H9 (cell line): ENCODE measurements around the gene GADD45A. TPM values are rescaled to one million over a fixed set of nuclear protein-coding genes. Genes with fewer than 3 reads are reported as not detected.

Source experiments
- DNase-seq: peaks from one replicate; pipeline ENCODE4 v3.0.0-alpha.2; 2017
- H2AFZ ChIP-seq: one replicate; pipeline ENCODE4 v1.6.1; 2013; ENCODE audit warnings: mild to moderate bottlenecking, low read length, control low read depth, moderate library complexity
- H2AK5ac ChIP-seq: 2 replicates; pipeline ENCODE4 v1.6.1; 2013; ENCODE audit warnings: low read length, control low read depth, mixed read lengths; ENCODE audit not compliant: insufficient read length
- H2BK120ac ChIP-seq: one replicate; pipeline ENCODE4 v1.6.1; 2013; ENCODE audit warnings: low read depth, mild to moderate bottlenecking, low read length, control low read depth, inconsistent platforms; ENCODE audit not compliant: poor library complexity, severe bottlenecking
- H2BK12ac ChIP-seq: 2 replicates; pipeline ENCODE4 v1.6.1; 2013; ENCODE audit warnings: low read length, control low read depth, mixed read lengths, low read depth; ENCODE audit not compliant: insufficient read length
- H2BK15ac ChIP-seq: 2 replicates; pipeline ENCODE4 v1.6.1; 2013; ENCODE audit warnings: low read depth, low read length, control low read depth
- H2BK20ac ChIP-seq: one replicate; pipeline ENCODE4 v1.6.1; 2013; ENCODE audit warnings: low read depth, mild to moderate bottlenecking, low read length, control low read depth, inconsistent platforms; ENCODE audit not compliant: poor library complexity, severe bottlenecking
- H2BK5ac ChIP-seq: 2 replicates; pipeline ENCODE4 v1.6.1; 2013; ENCODE audit warnings: low read length, control low read depth, mixed read lengths; ENCODE audit not compliant: insufficient read length
- H3K14ac ChIP-seq: 2 replicates; pipeline ENCODE4 v1.6.1; 2013; ENCODE audit warnings: low read length, control low read depth; ENCODE audit not compliant: insufficient read depth
- H3K18ac ChIP-seq: 2 replicates; pipeline ENCODE4 v1.6.1; 2013; ENCODE audit warnings: low read depth, mild to moderate bottlenecking, mixed read lengths, low read length, control low read depth; ENCODE audit not compliant: insufficient read length
- H3K23ac ChIP-seq: 2 replicates; pipeline ENCODE4 v1.6.1; 2013; ENCODE audit warnings: low read length, control low read depth, mixed read lengths, low read depth; ENCODE audit not compliant: insufficient read length
- H3K23me2 ChIP-seq: 2 replicates; pipeline ENCODE4 v1.6.1; 2013; ENCODE audit warnings: low read depth, mild to moderate bottlenecking, mixed read lengths, low read length, control low read depth; ENCODE audit not compliant: insufficient read length, poor library complexity, severe bottlenecking
- H3K27ac ChIP-seq: 2 replicates; pipeline ENCODE4 v1.5.1; 2013; ENCODE audit warnings: low read length, control low read depth, mixed read lengths, low read depth; ENCODE audit not compliant: insufficient read length
- H3K27me3 ChIP-seq: 2 replicates; pipeline ENCODE4 v1.6.1; 2013; ENCODE audit warnings: low read length, control low read depth, inconsistent platforms; ENCODE audit not compliant: insufficient read depth
- H3K4ac ChIP-seq: 2 replicates; pipeline ENCODE4 v1.6.1; 2013; ENCODE audit warnings: low read depth, mild to moderate bottlenecking, control low read depth, inconsistent platforms, low read length, moderate library complexity
- H3K4me1 ChIP-seq: 2 replicates; pipeline ENCODE4 v1.6.1; 2013; ENCODE audit warnings: low read length, control low read depth, inconsistent platforms; ENCODE audit not compliant: insufficient read depth
- H3K4me2 ChIP-seq: 2 replicates; pipeline ENCODE4 v1.6.1; 2013; ENCODE audit warnings: low read length, control low read depth, mixed read lengths; ENCODE audit not compliant: insufficient read length, insufficient read depth
- H3K56ac ChIP-seq: 2 replicates; pipeline ENCODE4 v1.6.1; 2013; ENCODE audit warnings: low read depth, mild to moderate bottlenecking, mixed read lengths, low read length, control low read depth; ENCODE audit not compliant: insufficient read length
- H3K79me1 ChIP-seq: 2 replicates; pipeline ENCODE4 v1.6.1; 2013; ENCODE audit warnings: low read depth, mild to moderate bottlenecking, moderate library complexity, low read length, control low read depth, inconsistent platforms; ENCODE audit not compliant: insufficient read depth, poor library complexity, severe bottlenecking
- H3K79me2 ChIP-seq: 2 replicates; pipeline ENCODE4 v1.6.1; 2013; ENCODE audit warnings: low read length, control low read depth, inconsistent platforms; ENCODE audit not compliant: insufficient read depth
- H3K9ac ChIP-seq: 2 replicates; pipeline ENCODE4 v1.6.1; 2013; ENCODE audit warnings: low read length, control low read depth, mixed read lengths; ENCODE audit not compliant: insufficient read length; ENCODE audit errors: extremely low read depth
- H3K9me3 ChIP-seq: one replicate; pipeline ENCODE4 v1.6.1; 2013; ENCODE audit warnings: low read depth, low read length, inconsistent platforms; ENCODE audit not compliant: control insufficient read depth
- H3T11ph ChIP-seq: one replicate; pipeline ENCODE4 v1.6.1; 2013; ENCODE audit warnings: mild to moderate bottlenecking, low read length, control low read depth, inconsistent platforms
- H4K20me1 ChIP-seq: one replicate; pipeline ENCODE4 v1.6.1; 2013; ENCODE audit not compliant: control insufficient read depth, insufficient read length, insufficient read depth
- H4K5ac ChIP-seq: 2 replicates; pipeline ENCODE4 v1.6.1; 2013; ENCODE audit warnings: low read depth, mild to moderate bottlenecking, mixed read lengths, low read length, control low read depth; ENCODE audit not compliant: insufficient read length
- H4K8ac ChIP-seq: replicated peaks from 2 replicates; pipeline ENCODE4 v1.6.1; 2013; ENCODE audit warnings: low read length, control low read depth, mixed read lengths, low read depth; ENCODE audit not compliant: insufficient read length
- H4K91ac ChIP-seq: 2 replicates; pipeline ENCODE4 v1.6.1; 2013; ENCODE audit warnings: low read depth, mild to moderate bottlenecking, moderate library complexity, mixed read lengths, low read length, control low read depth; ENCODE audit not compliant: insufficient read length
- H3K27ac Mint-ChIP-seq, 3 experiments: 2 replicates in 2 of 3; 3 replicates in 1 of 3; pipeline ENCODE4 v1.8.0; 2020 to 2021; ENCODE audit warnings: mixed read lengths in 3 of 3, mild to moderate bottlenecking in 1 of 3, moderate library complexity in 1 of 3
- H3K27me3 Mint-ChIP-seq: 2 replicates; pipeline ENCODE4 v1.8.0; 2021; ENCODE audit warnings: low read depth, mild to moderate bottlenecking, moderate library complexity, mixed read lengths
- H3K36me3 Mint-ChIP-seq, 3 experiments: 2 replicates in 2 of 3; 3 replicates in 1 of 3; pipeline ENCODE4 v1.8.0; 2020 to 2021; ENCODE audit warnings: low read depth in 3 of 3, mixed read lengths in 3 of 3; ENCODE audit not compliant: insufficient read depth in 1 of 3
- H3K4me1 Mint-ChIP-seq, 2 experiments: 2 replicates each; pipeline ENCODE4 v1.8.0; 2020; ENCODE audit warnings: mixed read lengths in 2 of 2
- H3K4me3 Mint-ChIP-seq, 2 experiments: 2 replicates in 1 of 2; 3 replicates in 1 of 2; pipeline ENCODE4 v1.8.0; 2020 to 2021; ENCODE audit warnings: mild to moderate bottlenecking in 2 of 2, mixed read lengths in 2 of 2, moderate library complexity in 1 of 2
- H3K9me3 Mint-ChIP-seq, 2 experiments: 2 replicates in 1 of 2; 3 replicates in 1 of 2; pipeline ENCODE4 v1.8.0; 2020; ENCODE audit warnings: mild to moderate bottlenecking in 2 of 2, mixed read lengths in 2 of 2, moderate library complexity in 1 of 2
- CTCF ChIP-seq: fragments of 200-600 bp; sonication (generic); conservative IDR thresholded peaks from 3 replicates; pipeline ENCODE4 v1.8.0; 2021; ENCODE audit warnings: antibody characterized with exemption, mild to moderate bottlenecking
- WGBS: extraction: QIAGEN DNeasy Blood & Tissue Kit; methylation state at CpG from one replicate; pipeline ENCODE4 v1.1.7; 2013; ENCODE audit warnings: missing lambda C conversion rate, low lambda C conversion rate, mixed read lengths; ENCODE audit not compliant: insufficient read length; ENCODE audit errors: extremely low coverage; 5-methylcytosine and 5-hydroxymethylcytosine counted together
- total RNA-seq: library from RNA; stranded (reverse); gene quantifications from 2 replicates; pipeline ENCODE4 v1.2.1, GENCODE V29; 2021

GADD45A gene
- total RNA-seq, 1 experiment from 2014 or later: 22.8 TPM

GRCh38 chr1:67677408-67677807, 7.6 kb upstream of the GADD45A start:
- H3K27me3 ChIP-seq: no peaks in the 10 kb centered on the region
- no peak overlapping the region for H3K18ac ChIP-seq
- no peak overlapping the region for H3K4ac ChIP-seq
- no peaks in the 10 kb centered on the region for H3K23me2 ChIP-seq
- no peak overlapping the region for H3K23ac ChIP-seq
- H4K8ac ChIP-seq: no peak overlapping the region
- H3K27ac ChIP-seq: no peak overlapping the region
- H4K91ac ChIP-seq: no peak overlapping the region
- H3K79me2 ChIP-seq: no peaks in the 10 kb centered on the region
- no peaks in the 10 kb centered on the region for H3K9me3 ChIP-seq
- H4K5ac ChIP-seq: no peak overlapping the region
- H4K20me1 ChIP-seq: no peaks in the 10 kb centered on the region
- H3K9me3 Mint-ChIP-seq: no peaks in the 10 kb centered on the region
- H3K14ac ChIP-seq: no peak overlapping the region
- no peak overlapping the region for H2BK5ac ChIP-seq
- no peak overlapping the region for H3K9ac ChIP-seq
- H2BK120ac ChIP-seq: no peak overlapping the region
- no peaks in the 10 kb centered on the region for H3K36me3 Mint-ChIP-seq
- H3K27me3 Mint-ChIP-seq: peaks cover 5% of the 10 kb centered on the region
- no peaks in the 10 kb centered on the region for H3K4me1 ChIP-seq
- no peak overlapping the region for H2BK15ac ChIP-seq
- H3T11ph ChIP-seq: no peak overlapping the region
- H3K27ac Mint-ChIP-seq: no peak overlapping the region
- TF ChIP-seq CTCF: no peak
- H3K4me2 ChIP-seq: no peak overlapping the region
- H3K4me1 Mint-ChIP-seq: peaks cover 0 to 9% of the 10 kb centered on the region in 2 experiments; a peak in 3 of 4 replicates
- H3K79me1 ChIP-seq: no peaks in the 10 kb centered on the region
- WGBS: 100% methylated on average over 1 of the region's 2 CpGs
- no peak overlapping the region for H3K4me3 Mint-ChIP-seq
- DNase-seq: no peak
- H2BK12ac ChIP-seq: no peak overlapping the region
- no peak overlapping the region for H2AFZ ChIP-seq
- no peak overlapping the region for H3K56ac ChIP-seq
- H2BK20ac ChIP-seq: no peak overlapping the region
- H2AK5ac ChIP-seq: no peak overlapping the region
